Measurements from ENCODE around the gene DNAJC1. TPM values are rescaled to one million over a fixed set of nuclear protein-coding genes. Genes with fewer than 3 reads are reported as not detected.

DNAJC1 gene
- total and polyA plus RNA-seq, 10 of the 15 experiments (the other 5 are each of a cell fraction or from before 2014, with no cell fraction given): 2.5 to 39.3 (median 20.4) TPM

DNA sequence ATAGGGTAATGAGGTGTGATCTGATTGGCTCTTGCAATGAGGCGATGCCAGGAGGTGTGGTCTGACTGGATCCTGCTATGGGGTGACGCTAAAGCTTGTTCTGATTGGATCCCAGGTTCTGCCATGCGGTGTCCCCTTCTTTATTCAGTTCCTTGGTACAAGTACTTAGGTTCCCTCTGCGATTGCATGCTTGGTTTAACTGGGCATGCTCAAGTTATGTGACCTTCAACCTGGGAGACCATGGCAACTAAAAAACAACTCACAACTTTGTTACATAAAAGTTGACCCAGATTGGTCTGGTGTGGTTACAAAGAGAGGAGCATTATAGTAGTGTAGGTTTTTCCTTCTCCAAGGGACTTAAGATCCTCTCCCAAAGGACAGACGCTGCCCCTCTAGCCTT, 49.5 kb upstream of the DNAJC1 start:
- in situ Hi-C loops (cut with MboI): no loop called here
- intact Hi-C loops (cut with micrococcal nuclease; ENCODE audit: unreplicated experiment): no loop called here
- SMC1A ChIA-PET (ENCODE audit: uncharacterized antibody, unreplicated experiment): no interaction called here
- Histone ChIP-seq H3K4me2 (ENCODE audit: control insufficient read depth, insufficient read depth) (no peak overlapping the region), H3K9ac (ENCODE audit: control insufficient read depth, insufficient read depth, low read length) (no peak overlapping the region), H3K79me2 (ENCODE audit: control insufficient read depth, insufficient read depth, low read length) (no peaks in the 10 kb centered on the region), H3K36me3 (ENCODE audit: control insufficient read depth in 2 of 2, insufficient read depth in 2 of 2, low read length in 1 of 2) (no peaks in the 10 kb centered on the region), H3K9me3 (replicated peaks; ENCODE audit: control insufficient read depth, insufficient read depth, low read length) (no peaks in the 10 kb centered on the region), H3K27ac (ENCODE audit: control insufficient read depth, insufficient read depth) (no peak overlapping the region), H3K4me3 (no peak overlapping the region), H3K4me1 (ENCODE audit: control insufficient read depth, insufficient read depth, low read length) (no peaks in the 10 kb centered on the region), H4K20me1 (ENCODE audit: control insufficient read depth, insufficient read depth) (no peaks in the 10 kb centered on the region), H2AFZ (ENCODE audit: control insufficient read depth, low read depth, low read length) (no peak overlapping the region), H3K27me3 (replicated peaks in 1 of 2; ENCODE audit: control insufficient read depth in 2 of 2, insufficient read depth in 2 of 2, low read length in 1 of 2) (no peaks in the 10 kb centered on the region)
- RAD21 ChIA-PET (ENCODE audit: unreplicated experiment): no interaction called here
- POLR2A ChIA-PET: no interaction called here
- no peak for FAIRE-seq
- 53% methylated on average over 5 of the region's 5 CpGs for WGBS (ENCODE audit: insufficient coverage, insufficient replicate concordance, low lambda C conversion rate, missing lambda C conversion rate)
- no peak for ATAC-seq
- no peak for DNase-seq (ENCODE audit: low read depth, low spot score)
- CTCF ChIA-PET: interaction anchor here (0.8 kb wide), 1 partner anchor 59 kb away, joined by 3 read pairs; no protein-coding TSS in a partner anchor
- no peak for TF ChIP-seq ZBED1 (IDR thresholded peaks at IDR 0.05; ENCODE audit: borderline replicate concordance)
- no peak for TF ChIP-seq RFX5 (IDR thresholded peaks at IDR 0.05; ENCODE audit: low read depth, low read length)
- TF ChIP-seq, protein P1, sequence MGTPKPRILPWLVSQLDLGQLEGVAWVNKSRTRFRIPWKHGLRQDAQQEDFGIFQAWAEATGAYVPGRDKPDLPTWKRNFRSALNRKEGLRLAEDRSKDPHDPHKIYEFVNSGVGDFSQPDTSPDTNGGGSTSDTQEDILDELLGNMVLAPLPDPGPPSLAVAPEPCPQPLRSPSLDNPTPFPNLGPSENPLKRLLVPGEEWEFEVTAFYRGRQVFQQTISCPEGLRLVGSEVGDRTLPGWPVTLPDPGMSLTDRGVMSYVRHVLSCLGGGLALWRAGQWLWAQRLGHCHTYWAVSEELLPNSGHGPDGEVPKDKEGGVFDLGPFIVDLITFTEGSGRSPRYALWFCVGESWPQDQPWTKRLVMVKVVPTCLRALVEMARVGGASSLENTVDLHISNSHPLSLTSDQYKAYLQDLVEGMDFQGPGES (IDR thresholded peaks at IDR 0.05): no peak
- no peak for TF ChIP-seq TAF1 (IDR thresholded peaks at IDR 0.05; ENCODE audit: borderline replicate concordance, low read depth, low read length)
- TF ChIP-seq IRF4 (IDR thresholded peaks at IDR 0.05; ENCODE audit: low read depth, low read length): no peak
- no peak for TF ChIP-seq SMAD1 (IDR thresholded peaks at IDR 0.05; ENCODE audit: low read depth, partially characterized antibody)
- no TSS peak for BruUV-seq (replicated peaks)

DNA sequence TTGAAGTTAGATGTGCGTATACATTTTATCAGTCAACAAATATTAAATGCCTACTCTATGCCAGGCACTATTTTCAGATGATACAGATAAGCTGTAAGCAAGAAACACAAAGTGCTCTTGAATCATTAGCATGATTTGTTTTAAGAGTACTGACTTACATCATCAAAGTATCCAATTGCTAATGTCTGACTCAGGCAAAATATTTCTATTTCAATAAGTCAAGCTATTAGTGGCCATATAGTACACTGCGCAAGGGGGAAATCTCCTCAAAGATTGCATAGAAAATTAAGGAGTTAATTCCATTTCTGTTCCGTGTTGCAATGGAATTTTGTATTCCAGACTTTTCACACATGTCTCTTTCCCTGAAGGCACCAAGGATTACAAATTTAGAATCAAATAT, 46.1 kb upstream of the DNAJC1 start:
- no TSS peak for BruUV-seq (replicated peaks)
- no peak overlapping the region for H3K27ac ChIP-seq (ENCODE audit: control insufficient read depth, insufficient read depth)
- intact Hi-C loops (cut with micrococcal nuclease; ENCODE audit: unreplicated experiment): no loop called here
- no peaks in the 10 kb centered on the region for H3K27me3 ChIP-seq (replicated peaks in 1 of 2; ENCODE audit: control insufficient read depth in 2 of 2, insufficient read depth in 2 of 2, low read length in 1 of 2)
- no peaks in the 10 kb centered on the region for H3K79me2 ChIP-seq (ENCODE audit: control insufficient read depth, insufficient read depth, low read length)
- TF ChIP-seq MTA3 (IDR thresholded peaks at IDR 0.05; ENCODE audit: borderline replicate concordance, low read length): no peak
- ChIA-PET SMC1A (ENCODE audit: uncharacterized antibody, unreplicated experiment) (interaction anchor here (0.7 to 1.6 kb wide), 3 partner anchors 8 to 35 kb away, joined by 3 read pairs; no protein-coding TSS in a partner anchor), CTCF (no interaction called here), RAD21 (ENCODE audit: unreplicated experiment) (no interaction called here), POLR2A (no interaction called here)
- no peak overlapping the region for H3K4me3 ChIP-seq
- in situ Hi-C loops (cut with MboI): no loop called here
- H3K4me1 ChIP-seq (ENCODE audit: control insufficient read depth, insufficient read depth, low read length): no peaks in the 10 kb centered on the region
- WGBS (ENCODE audit: insufficient coverage, insufficient replicate concordance, low lambda C conversion rate, missing lambda C conversion rate): 48% methylated on average over 3 of the region's 3 CpGs
- H3K9ac ChIP-seq (ENCODE audit: control insufficient read depth, insufficient read depth, low read length): no peak overlapping the region
- DNase-seq (ENCODE audit: low read depth, low spot score) (no peak), FAIRE-seq (no peak), ATAC-seq (no peak)
- no peaks in the 10 kb centered on the region for H4K20me1 ChIP-seq (ENCODE audit: control insufficient read depth, insufficient read depth)
- H2AFZ ChIP-seq (ENCODE audit: control insufficient read depth, low read depth, low read length): no peak overlapping the region
- H3K9me3 ChIP-seq (replicated peaks; ENCODE audit: control insufficient read depth, insufficient read depth, low read length): no peaks in the 10 kb centered on the region
- H3K36me3 ChIP-seq (ENCODE audit: control insufficient read depth in 2 of 2, insufficient read depth in 2 of 2, low read length in 1 of 2): no peaks in the 10 kb centered on the region
- no peak overlapping the region for H3K4me2 ChIP-seq (ENCODE audit: control insufficient read depth, insufficient read depth)

Measured in GM12878 (cell line).